Measurements from ENCODE around the gene GPC5. TPM values are rescaled to one million over a fixed set of nuclear protein-coding genes. Genes with fewer than 3 reads are reported as not detected.
"Not testable (repeated sequence)": the region's sequence is repeated elsewhere in the genome, so short reads cannot be mapped to it uniquely, and the experiment has no call there.

GPC5 gene
- total RNA-seq, 4 donors from 2014 or later, result 0.74 to 1.1 TPM; not detected in 2

DNA sequence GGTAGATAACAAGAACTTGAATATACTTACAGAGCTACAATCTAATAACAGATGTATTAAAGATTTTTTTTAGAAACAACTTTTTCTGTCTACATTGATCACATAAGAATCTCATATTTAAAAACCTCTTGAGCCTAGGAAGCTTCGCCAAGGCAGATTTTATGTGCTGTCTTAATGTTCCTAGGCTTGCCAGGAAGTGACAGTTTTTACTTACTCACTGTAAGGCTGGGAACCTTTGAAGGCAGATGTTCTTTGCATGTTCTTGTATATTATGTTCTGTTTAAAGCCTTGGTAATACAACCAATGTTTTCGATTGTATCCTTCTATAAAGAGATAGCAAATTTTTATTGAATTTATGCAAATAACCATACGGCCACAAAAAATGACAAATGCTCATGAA, 492.7 kb downstream of the GPC5 start:
- no peak for ATAC-seq (ENCODE audit: low FRiP score)
- no peak for DNase-seq (ENCODE audit: low spot score)
- no peak for TF ChIP-seq CTCF (IDR thresholded peaks at IDR 0.05)

- ATAC-seq (ENCODE audit: low FRiP score), result no peak
- no peak for TF ChIP-seq CTCF (IDR thresholded peaks at IDR 0.05)
- no peak for DNase-seq (ENCODE audit: low spot score)
Measured at GRCh38 chr13:91893040-91893439, 494.6 kb downstream of the GPC5 start.

DNA sequence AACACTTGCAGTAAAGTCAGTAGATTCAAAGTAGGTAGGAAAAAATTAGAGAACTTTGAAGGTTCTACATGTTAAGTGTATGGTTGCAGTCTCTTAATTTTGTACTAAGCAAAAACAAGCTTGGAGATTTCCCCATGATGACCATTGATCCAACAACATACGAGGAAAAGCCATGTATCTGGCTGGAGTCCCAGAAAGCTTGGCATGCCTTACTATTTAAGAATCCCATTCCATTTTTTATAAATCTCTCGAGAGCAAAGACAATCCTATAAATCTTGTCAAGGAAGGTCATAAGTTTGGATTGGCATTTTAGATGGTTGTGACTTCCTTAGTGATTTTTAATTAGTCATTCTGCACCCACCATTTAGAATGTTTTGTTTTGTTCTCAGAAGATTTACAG, 495.9 kb downstream of the GPC5 start:
- TF ChIP-seq CTCF (IDR thresholded peaks at IDR 0.05), result no peak
- no peak for DNase-seq (ENCODE audit: low spot score)
- ATAC-seq (ENCODE audit: low FRiP score), result no peak

DNA sequence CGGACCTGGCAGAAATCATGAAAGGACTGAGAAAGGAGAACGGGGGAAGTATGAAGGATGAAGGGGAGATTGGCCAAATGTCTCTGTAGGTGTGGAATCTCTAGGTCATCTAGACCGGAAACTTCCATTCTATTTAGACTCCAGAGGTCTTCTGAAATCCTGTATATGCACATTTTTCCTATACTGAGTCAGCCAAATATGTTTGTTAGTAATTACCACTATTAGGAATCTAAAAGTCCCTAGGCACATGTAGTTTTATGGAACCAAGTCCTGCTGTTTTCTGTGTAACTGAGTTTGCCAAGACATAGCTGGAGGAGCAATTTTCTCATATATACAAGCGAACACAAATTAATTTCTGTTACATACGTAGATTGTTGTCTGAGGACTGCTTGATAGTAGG, 498.1 kb downstream of the GPC5 start:
- no peak for DNase-seq (ENCODE audit: low spot score)
- no peak for TF ChIP-seq CTCF (IDR thresholded peaks at IDR 0.05)
- no peak for ATAC-seq (ENCODE audit: low FRiP score)

DNA sequence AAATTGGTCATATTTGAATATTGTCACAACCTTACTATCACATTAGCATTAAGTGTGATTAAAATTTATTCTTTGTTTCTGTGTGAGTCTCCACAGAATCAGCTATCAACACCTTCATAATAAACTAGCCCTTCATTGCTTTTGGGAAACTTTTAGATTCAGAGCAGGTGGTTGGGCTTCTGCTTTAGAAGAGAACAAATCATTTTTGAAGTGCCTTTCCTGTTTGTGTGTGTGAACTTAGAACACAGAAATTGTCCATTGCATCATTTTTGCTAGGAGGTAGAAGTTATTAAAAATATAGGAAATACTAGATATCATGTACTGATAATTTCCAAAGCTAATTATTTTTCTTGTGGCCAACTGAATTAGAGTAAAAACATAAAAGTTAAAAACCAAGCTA, 500.6 kb downstream of the GPC5 start:
- not testable (repeated sequence) for DNase-seq (ENCODE audit: low spot score); ATAC-seq (ENCODE audit: low FRiP score)

DNA sequence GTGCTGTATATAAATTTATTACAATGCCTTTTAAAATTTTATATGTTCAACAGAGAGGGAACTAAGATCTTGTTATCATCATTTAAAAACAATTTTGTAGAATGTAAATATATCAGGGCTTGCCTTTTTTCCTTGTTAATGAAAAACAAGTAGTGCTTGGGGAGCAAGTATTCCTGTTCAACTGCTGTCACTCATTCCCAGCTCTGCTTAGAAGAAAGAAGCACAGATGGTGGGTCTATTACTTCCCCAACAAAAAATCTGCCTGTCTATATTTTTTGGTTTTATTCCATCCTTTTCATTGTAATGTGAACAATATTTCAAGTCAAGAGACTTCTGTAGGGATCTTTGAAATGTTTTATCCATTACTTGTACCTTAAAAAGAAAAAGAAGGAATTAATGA, 503.9 kb downstream of the GPC5 start:
- TF ChIP-seq CTCF (IDR thresholded peaks at IDR 0.05), result no peak
- DNase-seq (ENCODE audit: low spot score), result no peak
- ATAC-seq (ENCODE audit: low FRiP score), result no peak

GRCh38 chr13:91904005-91904404, 505.6 kb downstream of the GPC5 start:
- TF ChIP-seq CTCF (IDR thresholded peaks at IDR 0.05), result no peak
- ATAC-seq (ENCODE audit: low FRiP score), result no peak
- DNase-seq (ENCODE audit: low spot score), result no peak

- TF ChIP-seq CTCF (IDR thresholded peaks at IDR 0.05), result no peak
- DNase-seq (ENCODE audit: low spot score) (no peak), ATAC-seq (ENCODE audit: low FRiP score) (no peak)
Measured at GRCh38 chr13:91904597-91904996, 506.2 kb downstream of the GPC5 start.
